HepG2 (cell line): ENCODE data around the gene CNNM4. TPM values are rescaled to one million over a fixed set of nuclear protein-coding genes. Genes with fewer than 3 reads are reported as not detected.

Experiments
- CENPT ChIP-seq: sonication (generic); formaldehyde crosslinking; IDR thresholded peaks from 2 replicates; pipeline ENCODE4 v1.8.0; 2022; ENCODE audit warnings: low read depth, mild to moderate bottlenecking, moderate library complexity, missing genetic modification reagents
- ELF4 ChIP-seq: sonication (generic); formaldehyde crosslinking; IDR thresholded peaks from 2 replicates; pipeline ENCODE4 v1.5.0; 2020; ENCODE audit warnings: missing genetic modification reagents, mild to moderate bottlenecking, moderate library complexity, borderline replicate concordance
- GLI4 ChIP-seq: sonication (generic); formaldehyde crosslinking; IDR thresholded peaks from 2 replicates; pipeline ENCODE4 v1.5.1; 2020; ENCODE audit warnings: missing genetic modification reagents, mild to moderate bottlenecking, moderate library complexity, borderline replicate concordance
- MIER2 ChIP-seq: IDR thresholded peaks from 2 replicates; pipeline ENCODE4 v1.6.1; 2016; ENCODE audit warnings: missing biosample characterization, missing genetic modification reagents
- STAG1 ChIP-seq: sonication (generic); formaldehyde crosslinking; IDR thresholded peaks from 2 replicates; pipeline ENCODE4 v1.4.0; 2020; ENCODE audit warnings: missing genetic modification reagents
- ZNF747 ChIP-seq: sonication (generic); formaldehyde crosslinking; IDR thresholded peaks from 2 replicates; pipeline ENCODE4 v1.8.1; 2023; ENCODE audit warnings: missing genetic modification reagents, mild to moderate bottlenecking, borderline replicate concordance
- ZSCAN25 ChIP-seq: sonication (generic); formaldehyde crosslinking; IDR thresholded peaks from 2 replicates; pipeline ENCODE4 v1.8.0; 2022; ENCODE audit warnings: mild to moderate bottlenecking, missing genetic modification reagents
- polyA plus RNA-seq, 8 experiments: library from polyadenylated mRNA; depleted of rRNA in 3 of 8; stranded (reverse) in 7 of 8; unstranded in 1 of 8; fragments of >200 nt; fragmentation: Illumina TruSeq in 4 of 8; extraction: Trizol in 4 of 8; gene quantifications; 2 replicates each; pipeline versions ENCODE4 v1.2.1 to v1.2.3, GENCODE V29; 2011 to 2016; ENCODE audit warnings: low read depth in 4 of 8, missing spikeins in 1 of 8, mixed read lengths in 1 of 8; ENCODE audit not compliant: insufficient read depth in 1 of 8
- total RNA-seq, 5 experiments: library from RNA; depleted of rRNA; stranded (reverse); fragments of >200 nt; fragmentation: Illumina TruSeq; extraction: Trizol; gene quantifications; 2 replicates each; pipeline ENCODE4 v1.2.3, GENCODE V29; 2016; ENCODE audit warnings: low read depth in 1 of 5
- TF ChIP-seq, protein P1 (sequence below), 2 experiments: IDR thresholded peaks; 2 replicates each; pipeline ENCODE4 v1.6.1; 2011 to 2012; ENCODE audit warnings: low read length in 2 of 2, borderline replicate concordance in 1 of 2, low read depth in 1 of 2, mild to moderate bottlenecking in 1 of 2, moderate library complexity in 1 of 2
- TF ChIP-seq, protein P2 (sequence below): IDR thresholded peaks from 2 replicates; pipeline ENCODE4 v1.6.1; 2016; ENCODE audit warnings: missing compliant biosample characterization, missing genetic modification reagents, borderline replicate concordance
- TF ChIP-seq, protein P3 (sequence below): IDR thresholded peaks from 2 replicates; pipeline ENCODE4 v1.6.1; 2016; ENCODE audit warnings: low read depth, missing genetic modification reagents, missing compliant biosample characterization
- TF ChIP-seq, protein P4 (sequence below): sonication (generic); formaldehyde crosslinking; IDR thresholded peaks from 2 replicates; pipeline ENCODE4 v1.8.0; 2022; ENCODE audit warnings: missing genetic modification reagents, mild to moderate bottlenecking, inconsistent platforms, borderline replicate concordance
- TF ChIP-seq, protein P5 (sequence below): sonication (generic); formaldehyde crosslinking; conservative IDR thresholded peaks from 2 replicates; pipeline ENCODE4 v1.4.0; 2020; ENCODE audit warnings: mild to moderate bottlenecking, missing genetic modification reagents, moderate library complexity

Gene CNNM4
- total and polyA plus RNA-seq, 2 of the 13 experiments (the other 11 are each of a cell fraction or from before 2014, with no cell fraction given): 5.9 to 8.4 TPM

DNA sequence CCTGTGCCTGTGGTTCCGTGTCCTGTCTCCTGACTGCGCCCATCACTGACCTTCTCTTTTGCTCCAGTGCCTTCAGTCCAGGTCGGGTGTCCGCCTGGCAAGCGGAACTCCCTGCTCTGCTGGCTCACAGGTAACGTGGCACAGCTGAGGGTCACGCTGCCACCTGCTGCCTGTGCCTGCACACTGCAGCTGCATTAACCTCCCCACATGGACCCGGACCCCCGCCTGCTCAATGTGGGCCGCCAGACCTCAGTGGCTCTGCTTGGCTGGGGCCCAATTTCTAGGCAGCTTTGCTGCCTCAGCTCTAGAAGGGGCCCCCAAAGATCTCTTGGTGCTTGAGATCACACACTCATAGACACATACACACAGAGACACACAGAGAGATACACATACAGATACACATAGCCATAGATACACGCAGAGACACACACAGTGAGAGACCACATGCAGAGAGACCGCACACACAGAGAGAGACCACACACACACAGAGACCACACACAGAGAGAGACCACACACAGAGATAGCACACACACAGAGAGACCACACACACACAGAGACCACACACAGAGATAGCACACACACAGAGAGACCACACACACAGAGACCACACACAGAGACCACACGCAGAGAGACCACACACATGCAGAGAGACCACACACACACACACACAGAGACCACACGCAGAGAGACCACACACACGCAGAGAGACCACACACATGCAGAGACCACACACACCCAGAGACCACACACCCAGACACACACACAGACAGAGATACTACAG is 40.5 kb downstream of the CNNM4 start (continued):
- TF ChIP-seq, protein P1, sequence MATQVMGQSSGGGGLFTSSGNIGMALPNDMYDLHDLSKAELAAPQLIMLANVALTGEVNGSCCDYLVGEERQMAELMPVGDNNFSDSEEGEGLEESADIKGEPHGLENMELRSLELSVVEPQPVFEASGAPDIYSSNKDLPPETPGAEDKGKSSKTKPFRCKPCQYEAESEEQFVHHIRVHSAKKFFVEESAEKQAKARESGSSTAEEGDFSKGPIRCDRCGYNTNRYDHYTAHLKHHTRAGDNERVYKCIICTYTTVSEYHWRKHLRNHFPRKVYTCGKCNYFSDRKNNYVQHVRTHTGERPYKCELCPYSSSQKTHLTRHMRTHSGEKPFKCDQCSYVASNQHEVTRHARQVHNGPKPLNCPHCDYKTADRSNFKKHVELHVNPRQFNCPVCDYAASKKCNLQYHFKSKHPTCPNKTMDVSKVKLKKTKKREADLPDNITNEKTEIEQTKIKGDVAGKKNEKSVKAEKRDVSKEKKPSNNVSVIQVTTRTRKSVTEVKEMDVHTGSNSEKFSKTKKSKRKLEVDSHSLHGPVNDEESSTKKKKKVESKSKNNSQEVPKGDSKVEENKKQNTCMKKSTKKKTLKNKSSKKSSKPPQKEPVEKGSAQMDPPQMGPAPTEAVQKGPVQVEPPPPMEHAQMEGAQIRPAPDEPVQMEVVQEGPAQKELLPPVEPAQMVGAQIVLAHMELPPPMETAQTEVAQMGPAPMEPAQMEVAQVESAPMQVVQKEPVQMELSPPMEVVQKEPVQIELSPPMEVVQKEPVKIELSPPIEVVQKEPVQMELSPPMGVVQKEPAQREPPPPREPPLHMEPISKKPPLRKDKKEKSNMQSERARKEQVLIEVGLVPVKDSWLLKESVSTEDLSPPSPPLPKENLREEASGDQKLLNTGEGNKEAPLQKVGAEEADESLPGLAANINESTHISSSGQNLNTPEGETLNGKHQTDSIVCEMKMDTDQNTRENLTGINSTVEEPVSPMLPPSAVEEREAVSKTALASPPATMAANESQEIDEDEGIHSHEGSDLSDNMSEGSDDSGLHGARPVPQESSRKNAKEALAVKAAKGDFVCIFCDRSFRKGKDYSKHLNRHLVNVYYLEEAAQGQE (IDR thresholded peaks at IDR 0.05; ENCODE audit: borderline replicate concordance in 1 of 2, low read depth in 1 of 2, low read length in 2 of 2): no peak
- TF ChIP-seq CENPT (CRISPR knock-in tag): no peak
- TF ChIP-seq, protein P2, sequence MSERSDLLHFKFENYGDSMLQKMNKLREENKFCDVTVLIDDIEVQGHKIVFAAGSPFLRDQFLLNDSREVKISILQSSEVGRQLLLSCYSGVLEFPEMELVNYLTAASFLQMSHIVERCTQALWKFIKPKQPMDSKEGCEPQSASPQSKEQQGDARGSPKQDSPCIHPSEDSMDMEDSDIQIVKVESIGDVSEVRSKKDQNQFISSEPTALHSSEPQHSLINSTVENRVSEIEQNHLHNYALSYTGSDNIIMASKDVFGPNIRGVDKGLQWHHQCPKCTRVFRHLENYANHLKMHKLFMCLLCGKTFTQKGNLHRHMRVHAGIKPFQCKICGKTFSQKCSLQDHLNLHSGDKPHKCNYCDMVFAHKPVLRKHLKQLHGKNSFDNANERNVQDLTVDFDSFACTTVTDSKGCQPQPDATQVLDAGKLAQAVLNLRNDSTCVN (CRISPR knock-in tag): peak; percentile 67; the same call in 1 of the 2 replicates
- TF ChIP-seq, protein P3, sequence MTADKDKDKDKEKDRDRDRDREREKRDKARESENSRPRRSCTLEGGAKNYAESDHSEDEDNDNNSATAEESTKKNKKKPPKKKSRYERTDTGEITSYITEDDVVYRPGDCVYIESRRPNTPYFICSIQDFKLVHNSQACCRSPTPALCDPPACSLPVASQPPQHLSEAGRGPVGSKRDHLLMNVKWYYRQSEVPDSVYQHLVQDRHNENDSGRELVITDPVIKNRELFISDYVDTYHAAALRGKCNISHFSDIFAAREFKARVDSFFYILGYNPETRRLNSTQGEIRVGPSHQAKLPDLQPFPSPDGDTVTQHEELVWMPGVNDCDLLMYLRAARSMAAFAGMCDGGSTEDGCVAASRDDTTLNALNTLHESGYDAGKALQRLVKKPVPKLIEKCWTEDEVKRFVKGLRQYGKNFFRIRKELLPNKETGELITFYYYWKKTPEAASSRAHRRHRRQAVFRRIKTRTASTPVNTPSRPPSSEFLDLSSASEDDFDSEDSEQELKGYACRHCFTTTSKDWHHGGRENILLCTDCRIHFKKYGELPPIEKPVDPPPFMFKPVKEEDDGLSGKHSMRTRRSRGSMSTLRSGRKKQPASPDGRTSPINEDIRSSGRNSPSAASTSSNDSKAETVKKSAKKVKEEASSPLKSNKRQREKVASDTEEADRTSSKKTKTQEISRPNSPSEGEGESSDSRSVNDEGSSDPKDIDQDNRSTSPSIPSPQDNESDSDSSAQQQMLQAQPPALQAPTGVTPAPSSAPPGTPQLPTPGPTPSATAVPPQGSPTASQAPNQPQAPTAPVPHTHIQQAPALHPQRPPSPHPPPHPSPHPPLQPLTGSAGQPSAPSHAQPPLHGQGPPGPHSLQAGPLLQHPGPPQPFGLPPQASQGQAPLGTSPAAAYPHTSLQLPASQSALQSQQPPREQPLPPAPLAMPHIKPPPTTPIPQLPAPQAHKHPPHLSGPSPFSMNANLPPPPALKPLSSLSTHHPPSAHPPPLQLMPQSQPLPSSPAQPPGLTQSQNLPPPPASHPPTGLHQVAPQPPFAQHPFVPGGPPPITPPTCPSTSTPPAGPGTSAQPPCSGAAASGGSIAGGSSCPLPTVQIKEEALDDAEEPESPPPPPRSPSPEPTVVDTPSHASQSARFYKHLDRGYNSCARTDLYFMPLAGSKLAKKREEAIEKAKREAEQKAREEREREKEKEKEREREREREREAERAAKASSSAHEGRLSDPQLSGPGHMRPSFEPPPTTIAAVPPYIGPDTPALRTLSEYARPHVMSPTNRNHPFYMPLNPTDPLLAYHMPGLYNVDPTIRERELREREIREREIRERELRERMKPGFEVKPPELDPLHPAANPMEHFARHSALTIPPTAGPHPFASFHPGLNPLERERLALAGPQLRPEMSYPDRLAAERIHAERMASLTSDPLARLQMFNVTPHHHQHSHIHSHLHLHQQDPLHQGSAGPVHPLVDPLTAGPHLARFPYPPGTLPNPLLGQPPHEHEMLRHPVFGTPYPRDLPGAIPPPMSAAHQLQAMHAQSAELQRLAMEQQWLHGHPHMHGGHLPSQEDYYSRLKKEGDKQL: no peak
- TF ChIP-seq MIER2 (CRISPR knock-in tag): no peak
- no peak for TF ChIP-seq ELF4 (CRISPR knock-in tag)
- TF ChIP-seq, protein P4, sequence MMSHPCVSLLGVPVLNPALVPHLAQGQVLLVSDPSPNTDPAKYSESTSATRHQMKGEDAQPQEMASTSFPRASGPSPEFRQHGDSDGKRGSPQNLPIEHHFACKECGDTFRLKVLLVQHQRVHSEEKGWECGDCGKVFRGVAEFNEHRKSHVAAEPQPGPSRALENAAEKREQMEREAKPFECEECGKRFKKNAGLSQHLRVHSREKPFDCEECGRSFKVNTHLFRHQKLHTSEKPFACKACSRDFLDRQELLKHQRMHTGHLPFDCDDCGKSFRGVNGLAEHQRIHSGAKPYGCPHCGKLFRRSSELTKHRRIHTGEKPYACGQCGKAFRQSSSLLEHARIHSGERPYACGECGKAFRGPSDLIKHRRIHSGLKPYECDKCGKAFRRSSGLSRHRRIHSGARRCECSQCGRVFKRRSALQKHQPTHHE (CRISPR knock-in tag): no peak
- TF ChIP-seq ZSCAN25 (CRISPR knock-in tag): no peak
- peak; percentile 94 for TF ChIP-seq STAG1 (CRISPR knock-in tag)
- TF ChIP-seq, protein P5, sequence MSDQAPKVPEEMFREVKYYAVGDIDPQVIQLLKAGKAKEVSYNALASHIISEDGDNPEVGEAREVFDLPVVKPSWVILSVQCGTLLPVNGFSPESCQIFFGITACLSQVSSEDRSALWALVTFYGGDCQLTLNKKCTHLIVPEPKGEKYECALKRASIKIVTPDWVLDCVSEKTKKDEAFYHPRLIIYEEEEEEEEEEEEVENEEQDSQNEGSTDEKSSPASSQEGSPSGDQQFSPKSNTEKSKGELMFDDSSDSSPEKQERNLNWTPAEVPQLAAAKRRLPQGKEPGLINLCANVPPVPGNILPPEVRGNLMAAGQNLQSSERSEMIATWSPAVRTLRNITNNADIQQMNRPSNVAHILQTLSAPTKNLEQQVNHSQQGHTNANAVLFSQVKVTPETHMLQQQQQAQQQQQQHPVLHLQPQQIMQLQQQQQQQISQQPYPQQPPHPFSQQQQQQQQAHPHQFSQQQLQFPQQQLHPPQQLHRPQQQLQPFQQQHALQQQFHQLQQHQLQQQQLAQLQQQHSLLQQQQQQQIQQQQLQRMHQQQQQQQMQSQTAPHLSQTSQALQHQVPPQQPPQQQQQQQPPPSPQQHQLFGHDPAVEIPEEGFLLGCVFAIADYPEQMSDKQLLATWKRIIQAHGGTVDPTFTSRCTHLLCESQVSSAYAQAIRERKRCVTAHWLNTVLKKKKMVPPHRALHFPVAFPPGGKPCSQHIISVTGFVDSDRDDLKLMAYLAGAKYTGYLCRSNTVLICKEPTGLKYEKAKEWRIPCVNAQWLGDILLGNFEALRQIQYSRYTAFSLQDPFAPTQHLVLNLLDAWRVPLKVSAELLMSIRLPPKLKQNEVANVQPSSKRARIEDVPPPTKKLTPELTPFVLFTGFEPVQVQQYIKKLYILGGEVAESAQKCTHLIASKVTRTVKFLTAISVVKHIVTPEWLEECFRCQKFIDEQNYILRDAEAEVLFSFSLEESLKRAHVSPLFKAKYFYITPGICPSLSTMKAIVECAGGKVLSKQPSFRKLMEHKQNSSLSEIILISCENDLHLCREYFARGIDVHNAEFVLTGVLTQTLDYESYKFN (CRISPR knock-in tag): no peak
- no peak for TF ChIP-seq ZNF747 (CRISPR knock-in tag)
- TF ChIP-seq GLI4 (CRISPR knock-in tag): no peak
